ENCODE results near the gene FASN. TPM values are rescaled to one million over a fixed set of nuclear protein-coding genes. Genes with fewer than 3 reads are reported as not detected.
A peak's percentile ranks its signal among the peaks of the same experiment; 100 is the strongest.

The FASN gene
- total RNA-seq, 1 experiment from 2014 or later: 28.7 TPM

DNA sequence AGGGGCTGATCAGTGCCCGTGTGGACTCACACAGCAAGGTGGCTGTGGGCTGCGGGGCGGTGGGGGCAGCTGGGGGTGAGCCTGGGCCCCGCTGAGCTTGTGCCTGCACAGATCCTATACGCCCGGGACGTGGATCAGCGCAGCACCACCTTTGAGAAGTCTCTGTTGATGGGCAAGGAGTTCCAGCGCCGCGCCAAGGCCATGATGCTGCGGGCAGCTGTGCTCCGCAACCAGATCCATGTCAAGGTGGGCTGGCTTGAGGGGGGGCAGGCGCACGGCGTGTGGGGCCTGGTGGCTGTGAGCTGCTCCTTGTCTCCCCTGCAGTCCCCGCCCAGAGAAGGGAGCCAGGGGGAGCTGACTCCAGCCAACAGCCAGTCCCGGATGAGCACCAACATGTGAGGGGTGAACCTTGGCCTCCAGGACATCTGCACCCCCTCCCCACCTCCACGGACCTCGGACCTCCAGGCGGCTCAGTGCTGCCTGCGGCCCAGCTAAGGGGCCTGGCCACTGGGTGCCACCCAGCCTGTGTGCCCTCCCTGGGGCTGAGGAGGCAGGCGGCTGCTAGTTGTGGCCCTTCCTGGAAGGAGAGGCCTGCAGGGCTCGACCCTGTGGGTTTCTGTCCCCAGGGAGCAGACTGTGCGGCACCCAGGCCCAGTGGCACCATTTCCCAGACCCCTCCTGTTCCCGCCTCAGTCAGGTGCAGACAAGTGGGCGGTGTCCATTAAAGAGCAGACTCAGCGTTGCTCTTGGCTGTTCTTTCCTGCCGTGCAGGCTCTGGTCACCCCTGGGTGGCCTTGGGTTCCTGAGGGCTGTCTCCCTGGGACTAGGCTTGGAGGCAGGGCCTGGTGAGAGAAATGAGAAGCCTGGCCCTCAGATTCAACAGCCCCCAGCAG is 41.1 kb downstream of the FASN start:
- DNase-seq (ENCODE audit: low read depth): no peak

DNA sequence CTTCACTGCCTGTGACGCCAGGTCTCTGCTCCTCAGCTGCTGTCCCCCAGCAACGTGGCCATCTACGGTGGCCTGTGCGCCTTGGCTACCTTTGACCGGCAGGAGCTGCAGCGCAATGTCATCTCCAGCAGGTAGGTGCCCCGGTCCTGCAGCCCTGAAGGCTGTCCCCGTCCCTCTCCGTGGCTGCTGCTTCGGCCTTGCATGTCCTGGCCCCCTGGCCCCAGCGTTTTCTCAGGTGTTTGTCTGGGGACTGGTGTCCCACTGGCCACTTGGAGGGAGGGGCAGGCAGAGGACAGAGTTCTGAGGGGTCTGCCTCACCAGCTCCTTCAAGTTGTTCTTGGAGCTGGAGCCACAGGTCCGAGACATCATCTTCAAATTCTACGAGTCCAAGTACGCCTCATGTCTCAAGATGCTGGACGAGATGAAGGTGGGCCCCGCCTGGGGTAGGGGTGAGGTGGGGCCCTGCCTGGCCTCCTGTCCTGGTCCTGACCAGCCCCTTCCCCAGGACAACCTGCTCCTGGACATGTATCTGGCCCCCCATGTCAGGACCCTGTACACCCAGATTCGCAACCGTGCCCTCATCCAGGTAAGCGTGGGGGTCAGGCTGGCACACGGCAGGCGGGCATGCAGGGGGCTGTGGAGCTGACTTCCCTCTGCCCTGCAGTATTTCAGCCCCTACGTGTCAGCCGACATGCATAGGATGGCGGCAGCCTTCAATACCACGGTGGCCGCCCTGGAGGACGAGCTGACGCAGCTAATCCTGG is 41.9 kb downstream of the FASN start:
- DNase-seq (ENCODE audit: low read depth): no peak

DNA sequence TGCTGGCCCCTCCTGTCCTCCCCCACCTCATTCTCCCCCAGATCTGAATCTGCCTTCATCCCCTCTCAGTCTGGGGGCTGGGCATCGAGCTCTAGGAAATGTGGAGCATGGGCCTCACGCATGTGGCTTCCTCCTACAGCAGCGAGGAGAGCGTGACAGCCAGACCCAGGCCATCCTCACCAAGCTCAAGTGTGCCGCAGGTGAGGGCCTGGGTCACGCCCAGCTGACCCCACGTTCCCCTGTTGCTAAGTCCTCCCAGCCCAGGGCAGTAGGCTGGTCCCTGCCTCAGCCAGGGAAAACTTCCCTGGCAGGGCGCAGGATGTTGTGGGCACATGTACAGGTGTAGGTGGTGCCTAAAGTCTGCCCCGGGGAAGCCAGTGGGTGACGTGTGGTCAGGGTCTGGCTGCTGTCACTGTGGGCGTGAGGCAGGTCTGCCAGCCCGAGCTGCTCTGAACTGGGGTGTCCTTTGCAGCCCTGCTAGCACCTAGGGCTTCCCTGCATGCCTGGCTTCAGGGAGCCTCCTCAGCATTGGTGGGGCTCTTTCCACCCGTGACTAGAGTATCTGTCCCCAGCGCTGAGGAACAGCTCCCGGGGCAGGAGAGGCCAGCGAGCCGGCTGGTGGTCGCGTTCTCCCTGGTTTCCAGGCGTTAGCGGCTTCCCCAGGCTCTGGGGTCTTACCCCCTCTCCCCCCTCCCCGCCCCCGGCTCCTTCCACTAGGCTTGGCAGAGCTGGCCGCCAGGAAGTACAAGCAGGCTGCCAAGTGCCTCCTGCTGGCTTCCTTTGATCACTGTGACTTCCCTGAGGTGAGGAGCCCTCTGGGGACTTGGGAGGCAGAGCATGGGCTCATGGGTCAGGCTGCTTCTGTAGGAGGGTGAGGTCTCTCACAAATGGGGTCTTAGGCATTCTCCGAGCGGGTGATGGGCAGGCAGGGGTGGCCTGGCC is 42.7 kb downstream of the FASN start:
- DNase-seq (ENCODE audit: low read depth): no peak

DNA sequence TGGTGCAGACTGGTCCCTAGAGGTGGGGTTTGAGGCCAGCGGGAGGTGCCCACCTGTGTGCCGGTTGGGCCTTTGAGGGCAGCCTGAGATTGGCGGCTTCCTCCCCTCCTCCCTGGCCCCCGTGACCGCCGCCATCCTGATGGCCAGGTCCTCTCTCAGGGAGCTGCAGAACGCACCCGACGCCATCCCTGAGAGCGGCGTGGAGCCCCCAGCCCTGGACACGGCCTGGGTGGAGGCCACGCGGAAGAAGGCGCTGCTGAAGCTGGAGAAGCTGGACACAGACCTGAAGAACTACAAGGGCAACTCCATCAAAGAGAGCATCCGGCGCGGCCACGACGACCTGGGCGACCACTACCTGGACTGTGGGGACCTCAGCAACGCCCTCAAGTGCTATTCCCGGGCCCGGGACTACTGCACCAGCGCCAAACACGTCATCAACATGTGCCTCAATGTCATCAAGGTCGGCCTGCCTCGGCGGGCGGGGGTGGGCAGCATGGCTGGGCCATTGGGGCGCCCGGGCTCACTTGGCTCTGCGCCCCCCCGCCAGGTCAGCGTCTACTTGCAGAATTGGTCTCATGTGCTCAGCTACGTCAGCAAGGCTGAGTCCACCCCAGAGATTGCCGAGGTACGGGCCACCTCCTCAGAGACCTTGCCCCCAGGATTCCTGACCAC is 43.5 kb downstream of the FASN start:
- no peak for DNase-seq (ENCODE audit: low read depth)

DNA sequence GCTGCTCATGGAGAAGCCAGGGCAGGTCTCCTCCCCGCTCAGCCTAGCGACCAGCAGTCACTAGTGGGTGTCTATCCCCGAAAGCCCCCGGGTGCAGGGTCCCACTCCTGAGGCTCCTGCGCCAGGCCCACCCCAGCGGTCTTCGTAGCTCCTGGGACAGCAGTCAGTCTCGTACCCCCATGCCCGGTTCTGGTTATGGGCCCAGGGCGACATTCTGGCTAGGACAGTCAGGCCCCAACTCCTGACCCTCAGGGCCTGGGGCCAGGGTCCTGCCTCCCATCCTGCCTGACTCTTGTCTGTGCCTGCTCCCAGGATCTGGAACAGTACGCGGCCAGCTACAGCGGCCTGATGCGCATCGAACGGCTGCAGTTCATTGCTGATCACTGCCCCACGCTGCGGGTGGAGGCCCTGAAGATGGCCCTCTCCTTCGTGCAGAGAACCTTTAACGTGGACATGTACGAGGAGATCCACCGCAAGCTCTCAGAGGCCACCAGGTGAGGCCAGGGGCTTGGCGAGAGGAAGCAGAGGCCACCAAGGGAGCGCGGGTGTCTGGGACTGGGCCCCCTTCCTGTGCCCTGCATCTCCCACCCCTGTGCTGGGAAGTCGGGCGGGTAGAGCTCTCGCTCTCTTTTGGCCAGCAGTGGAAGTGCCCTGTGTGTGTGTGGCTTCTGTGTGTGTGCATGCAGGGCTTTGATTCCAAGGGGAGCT is 44.3 kb downstream of the FASN start:
- no peak for DNase-seq (ENCODE audit: low read depth)

DNA sequence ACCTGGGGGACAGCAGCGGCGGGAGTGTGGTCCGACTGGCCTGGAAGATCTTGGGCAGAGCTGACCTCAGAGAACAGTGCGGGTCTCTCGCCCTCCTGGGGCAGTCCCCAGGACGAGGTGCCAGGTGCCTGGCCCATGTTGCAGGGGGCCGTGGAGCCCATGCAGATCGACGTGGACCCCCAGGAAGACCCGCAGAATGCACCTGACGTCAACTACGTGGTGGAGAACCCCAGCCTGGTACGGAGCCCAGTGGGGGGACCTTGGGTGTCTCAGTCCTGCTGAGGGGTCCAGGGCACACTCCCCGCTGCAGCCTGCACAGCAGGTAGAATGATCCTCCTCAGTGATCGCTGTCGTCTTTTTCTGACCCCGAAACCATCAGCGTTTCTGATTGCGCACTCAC is 44.9 kb downstream of the FASN start:
- no peak for DNase-seq (ENCODE audit: low read depth)

DNA sequence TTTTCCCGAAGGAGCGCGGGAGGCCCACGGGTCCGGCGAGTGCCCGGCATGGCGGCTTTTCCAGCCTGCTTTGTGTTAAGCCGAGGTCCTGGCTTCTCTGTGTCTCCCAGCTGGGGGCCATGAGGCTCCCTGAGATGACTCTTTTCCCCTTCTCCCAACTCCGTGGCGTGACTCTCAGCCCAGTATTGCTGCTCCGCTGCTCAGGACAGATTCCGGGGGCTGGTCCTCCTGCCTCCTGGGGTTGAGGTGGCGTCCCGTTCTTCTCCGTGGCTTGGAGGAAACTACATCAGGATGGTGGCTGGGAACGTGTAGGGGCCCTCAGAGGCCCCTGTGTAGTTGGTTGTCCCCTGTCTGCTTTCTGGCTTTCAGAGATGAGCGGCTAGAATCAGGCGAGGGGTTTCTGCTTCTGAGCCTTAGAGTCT is 45.4 kb downstream of the FASN start:
- DNase-seq (ENCODE audit: low read depth): no peak

DNA sequence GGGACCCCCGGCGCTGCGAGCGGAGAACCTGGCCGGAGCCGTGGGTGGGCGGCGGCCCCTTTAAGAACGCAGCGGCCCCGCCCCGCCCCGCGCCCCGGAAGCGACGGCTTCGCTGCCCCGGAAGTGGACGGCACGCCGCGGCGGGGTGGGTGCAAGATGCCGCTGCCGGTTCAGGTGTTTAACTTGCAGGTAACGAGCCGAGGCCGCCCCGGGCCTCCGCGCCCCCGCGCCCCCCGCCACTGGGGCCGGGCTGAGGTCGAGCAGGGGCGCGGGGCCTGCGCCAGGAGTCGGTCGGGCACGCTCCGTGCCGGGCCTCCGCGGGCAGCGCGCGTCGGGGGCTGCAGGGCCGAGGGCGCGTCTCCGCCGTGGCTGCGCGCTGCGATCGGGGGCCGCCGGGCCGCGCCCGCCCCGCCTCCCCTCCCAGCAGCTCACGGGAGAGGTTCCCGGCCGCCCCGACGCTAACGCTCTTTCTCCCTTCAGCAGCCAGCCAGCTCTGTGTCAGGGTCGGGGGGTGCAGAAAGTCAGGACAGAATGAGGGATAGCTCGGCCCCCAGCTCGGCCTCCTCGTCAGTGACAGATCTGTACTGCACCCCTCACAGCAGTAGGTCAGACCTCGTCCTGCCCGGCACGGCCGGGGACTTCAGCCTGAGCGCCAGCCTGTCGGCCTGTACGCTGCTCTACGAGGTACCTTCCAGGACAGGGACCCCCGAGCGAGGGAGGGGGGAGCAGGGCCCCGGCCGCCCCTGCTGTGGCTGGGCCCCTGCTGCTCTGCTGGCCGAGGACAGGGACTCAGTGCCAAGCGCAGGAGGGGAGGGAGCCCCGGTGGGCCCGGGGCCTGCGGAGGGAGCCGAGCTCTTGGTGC is 46.0 kb downstream of the FASN start, which contains the start of the genes GPS1 and RFNG:
TSS of gene GPS1 (plus strand) at position 123 of the 862 bp plus-strand sequence. CDS start at position 157, 34 bp downstream.
TSS of gene RFNG (minus strand) at position 36 of the 862 bp plus-strand sequence. CDS start 45 bp downstream, outside the sequence.
- DNase-seq (ENCODE audit: low read depth): peak; percentile 52

DNA sequence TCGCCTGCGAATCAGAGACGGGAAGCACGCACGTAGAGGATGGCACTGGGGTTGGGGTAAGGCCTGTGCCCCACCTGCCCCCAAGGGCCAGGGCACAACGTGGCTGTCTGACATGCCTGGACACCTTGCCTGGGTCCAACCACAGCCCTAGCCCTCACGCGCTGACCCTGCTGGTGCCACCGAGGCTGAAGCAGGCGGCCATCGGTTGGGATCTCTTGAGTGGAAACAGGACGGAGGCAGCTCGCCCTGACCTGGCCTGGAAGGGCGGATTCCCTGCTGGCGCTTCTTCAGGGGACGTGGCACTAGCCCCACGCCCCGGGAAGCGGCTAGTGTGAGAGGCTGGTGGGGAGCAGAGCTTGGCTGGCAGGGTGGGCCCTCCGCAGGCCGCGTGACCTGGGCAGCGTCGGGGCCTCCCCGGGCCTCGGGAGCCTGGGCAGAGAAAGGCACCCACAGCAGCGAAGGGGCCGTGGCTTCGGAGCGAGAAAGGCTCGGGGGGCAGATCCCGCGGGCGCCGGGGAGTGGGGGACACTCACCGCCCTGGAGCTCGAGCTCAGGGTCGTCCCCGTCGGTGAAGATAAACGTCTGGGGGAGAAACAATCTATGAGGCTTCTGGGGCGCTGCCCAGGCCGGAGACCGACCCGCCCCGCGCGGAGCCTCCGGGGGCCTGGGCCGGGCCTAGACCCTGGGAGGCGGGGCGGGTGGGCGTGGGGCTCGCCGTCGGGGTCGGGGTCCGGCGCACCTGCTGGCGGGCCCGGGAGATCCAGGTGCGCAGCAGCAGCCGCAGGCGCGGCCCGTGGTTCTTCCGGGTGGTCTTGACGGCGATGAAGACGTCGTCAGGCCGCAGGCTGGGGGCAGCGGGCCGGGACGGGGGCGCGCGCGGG is 47.0 kb downstream of the FASN start:
- DNase-seq (ENCODE audit: low read depth): no peak

DNA sequence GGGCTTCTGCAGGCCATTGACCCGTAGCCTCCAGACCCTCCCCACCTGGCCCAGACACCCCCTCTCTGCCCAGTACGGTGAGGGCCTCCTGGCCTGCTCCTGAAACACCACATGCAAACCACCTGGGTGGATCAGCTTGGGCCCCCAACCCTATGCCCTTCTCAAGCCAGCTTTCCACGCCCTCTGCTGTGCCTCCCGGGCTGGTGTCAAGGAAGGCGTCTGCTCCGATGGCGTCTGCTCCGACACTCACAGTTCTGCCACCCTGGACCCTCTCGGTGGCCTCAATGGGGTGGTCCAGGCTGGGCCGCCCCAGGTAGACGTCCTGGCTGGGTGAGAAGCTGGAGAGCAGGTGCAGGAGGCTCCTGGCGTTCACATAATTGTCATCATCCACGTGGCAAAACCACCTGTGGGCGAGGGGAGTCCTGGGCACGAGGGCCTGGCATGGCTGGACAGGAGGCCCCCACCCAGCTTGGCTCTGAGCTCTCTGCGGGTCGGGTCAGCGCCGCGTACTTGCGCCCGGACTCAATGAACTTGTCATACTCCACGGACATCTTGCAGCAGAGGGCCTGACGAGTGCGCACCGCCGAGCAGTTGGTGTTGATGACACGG is 47.8 kb downstream of the FASN start:
- DNase-seq (ENCODE audit: low read depth): no peak

DNA sequence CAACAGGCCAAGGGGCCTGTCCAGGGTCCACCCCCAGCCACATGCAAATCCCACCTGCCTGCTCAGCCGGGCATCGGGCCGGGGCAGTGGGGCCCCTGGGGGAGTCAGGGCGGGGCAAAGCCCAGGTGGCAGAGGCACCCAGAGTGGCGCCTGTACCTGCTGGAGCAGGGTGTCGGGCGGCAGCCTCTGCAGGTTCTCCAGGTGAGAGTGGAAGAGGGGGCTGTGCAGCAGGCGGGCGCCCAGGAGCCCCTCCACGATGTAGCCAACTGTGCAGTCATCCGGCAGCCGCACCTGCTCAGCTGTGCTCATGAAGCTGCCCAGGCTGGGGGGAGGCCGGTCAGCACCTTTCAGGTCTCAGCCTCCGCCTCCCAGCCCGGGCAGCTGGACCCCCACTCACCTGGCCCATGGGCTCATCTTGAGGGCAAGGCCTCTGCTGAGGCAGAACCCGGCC is 48.5 kb downstream of the FASN start:
- DNase-seq (ENCODE audit: low read depth): no peak

DNA sequence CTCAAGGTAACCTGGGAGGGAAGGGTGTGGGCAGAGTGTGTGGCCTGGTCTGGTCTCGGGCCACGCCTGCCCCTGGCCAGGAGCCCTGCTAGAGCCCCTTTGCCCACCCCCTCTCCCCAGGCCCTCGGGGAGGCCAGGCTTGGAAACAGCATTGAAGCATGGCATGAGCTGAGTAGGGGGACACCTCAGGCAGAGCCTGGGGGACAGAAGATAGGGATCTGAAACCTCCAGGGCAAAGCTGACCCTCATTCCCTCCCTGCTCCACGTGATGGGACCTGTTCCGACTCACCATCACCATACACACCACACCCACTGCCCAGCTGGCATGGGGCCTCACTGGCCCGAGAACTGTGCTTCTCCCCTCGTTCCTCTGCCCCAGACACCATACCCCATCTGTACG is 48.9 kb downstream of the FASN start:
- DNase-seq (ENCODE audit: low read depth): no peak

DNA sequence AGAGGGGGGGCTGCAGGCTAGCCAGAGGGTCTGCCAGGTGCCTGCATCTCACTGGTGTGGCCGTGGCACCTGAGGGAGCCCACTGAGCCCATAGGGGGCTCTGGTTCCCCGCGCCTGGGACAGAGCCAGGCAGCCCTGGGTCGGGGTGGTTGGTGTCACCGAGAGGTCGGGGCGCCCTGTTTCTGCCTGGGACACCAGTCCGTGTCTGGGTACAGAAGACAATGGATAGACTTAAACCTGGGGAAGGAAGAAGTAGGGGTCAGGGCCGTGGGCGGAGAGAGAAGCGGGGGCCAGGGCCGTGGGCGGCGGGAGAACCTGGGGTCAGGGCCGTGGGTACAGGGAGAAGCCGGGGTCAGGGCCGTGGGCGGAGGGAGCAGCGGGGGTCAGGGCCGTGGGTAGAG is 49.5 kb downstream of the FASN start:
- DNase-seq (ENCODE audit: low read depth): no peak

DNA sequence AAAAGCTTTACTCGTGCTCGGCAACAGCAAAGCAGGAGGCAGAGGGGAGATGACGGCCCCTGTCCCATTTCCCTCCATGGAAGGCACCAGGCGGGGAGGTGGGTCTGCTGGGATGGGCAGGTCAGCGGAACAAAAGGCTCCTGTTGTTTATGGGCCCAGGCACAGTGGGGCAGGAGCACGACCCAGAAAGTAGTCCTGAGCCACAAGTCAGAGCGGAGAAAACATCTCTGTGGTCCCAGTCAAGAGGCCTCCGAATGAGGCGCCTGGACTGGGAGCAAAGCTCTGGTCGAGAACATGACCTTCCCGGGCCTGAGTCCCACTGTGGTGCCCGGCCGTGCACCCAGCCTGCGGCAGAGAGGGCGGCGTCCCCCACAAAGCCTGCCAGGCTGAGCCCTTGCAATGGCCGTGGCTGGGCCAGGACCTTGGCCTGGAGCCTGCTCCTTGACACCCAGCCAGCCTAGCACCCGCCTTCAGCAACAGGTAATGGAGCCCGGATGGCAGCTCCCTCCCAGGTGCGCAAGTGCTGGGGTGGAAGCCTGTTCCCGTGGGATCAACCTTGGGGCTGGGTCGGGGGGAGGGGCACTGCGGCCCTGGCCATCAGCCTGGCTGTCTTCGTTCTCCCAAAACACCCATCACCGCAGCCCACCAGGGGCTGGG is 50.0 kb downstream of the FASN start:
- DNase-seq (ENCODE audit: low read depth): no peak

DNA sequence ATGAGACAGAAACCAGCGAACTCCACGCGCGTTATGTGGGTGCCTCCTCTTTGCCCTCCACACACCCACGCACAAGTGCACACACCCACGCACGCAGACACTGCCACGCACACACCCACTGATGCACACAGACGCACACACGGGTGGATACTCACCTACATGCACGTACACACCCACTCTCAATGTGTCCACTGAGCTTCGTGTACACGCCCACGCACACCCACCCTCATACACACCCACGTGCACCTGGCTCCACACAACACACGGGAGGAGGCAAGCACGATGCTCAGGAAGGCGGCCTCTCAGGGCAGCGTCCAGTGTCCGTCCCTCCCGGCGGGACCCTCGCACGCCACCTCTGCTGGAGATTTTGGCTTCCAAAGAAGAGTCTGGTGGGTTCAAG is 50.7 kb downstream of the FASN start:
- no peak for DNase-seq (ENCODE audit: low read depth)

DNA sequence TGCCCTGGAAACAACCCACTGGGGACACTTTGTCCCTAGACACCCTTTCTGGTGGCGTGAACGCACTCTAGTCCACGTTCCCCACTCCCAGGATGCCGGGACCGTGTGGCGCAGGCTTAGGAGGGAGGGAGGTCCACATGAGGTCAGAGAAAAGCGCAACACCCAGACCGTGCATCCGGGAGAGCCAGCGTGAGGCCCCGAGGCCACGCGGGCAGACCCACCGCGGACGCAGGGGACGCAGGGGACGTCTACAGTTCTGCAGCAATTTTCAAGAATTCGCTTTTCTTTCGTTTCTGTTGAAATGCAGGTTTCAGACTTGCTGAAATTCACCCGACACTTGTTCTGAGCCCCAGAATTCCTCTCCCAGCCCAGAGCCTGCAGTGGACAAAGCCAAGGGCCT is 51.1 kb downstream of the FASN start:
- no peak for DNase-seq (ENCODE audit: low read depth)

DNA sequence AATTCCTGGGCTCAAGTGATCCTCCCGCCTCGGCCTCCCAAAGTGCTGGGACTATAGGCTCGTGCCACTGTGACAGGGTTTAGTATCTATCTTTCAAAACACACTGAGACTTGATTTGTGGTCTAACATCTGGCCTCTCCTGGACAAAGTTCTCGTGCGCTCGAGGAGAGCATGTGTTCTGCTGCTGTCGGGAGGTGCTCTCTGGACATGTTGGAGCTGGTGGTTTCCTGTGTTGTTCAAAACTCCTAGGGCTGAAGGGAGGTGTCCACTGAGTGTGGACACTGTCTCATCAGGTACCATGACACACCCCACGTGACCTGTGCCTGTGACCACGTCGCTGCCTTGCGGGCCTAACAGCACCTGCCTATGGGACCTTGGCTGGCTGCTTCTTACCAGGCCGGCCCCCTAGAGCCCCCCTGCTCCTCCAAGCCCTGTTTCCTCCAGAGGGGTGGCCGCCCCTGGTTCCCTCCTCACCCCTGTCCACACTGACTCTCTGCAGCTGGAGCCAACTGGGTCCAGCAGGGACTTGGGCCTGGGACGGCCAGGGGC is 52.0 kb downstream of the FASN start:
- no peak for DNase-seq (ENCODE audit: low read depth)

Data from RPMI7951 (cell line).